GM18951 (cell line): ENCODE measurements around the gene TBCEL.

Experiments used
- POLR2A ChIP-seq: IDR thresholded peaks from 4 replicates; pipeline ENCODE4 v1.6.1; 2011; ENCODE audit warnings: mild to moderate bottlenecking; ENCODE audit not compliant: insufficient read length, insufficient read depth; ENCODE audit errors: extremely low read depth
- in situ Hi-C: fragments of 300-500 bp; cut with MboI; formaldehyde crosslinking; loops from one replicate; pipeline ENCODE4 v1.12.0; 2022; ENCODE audit warnings: low sequenced_read_pairs, mixed read lengths, inconsistent platforms; ENCODE audit not compliant: unreplicated experiment

Gene TBCEL

DNA sequence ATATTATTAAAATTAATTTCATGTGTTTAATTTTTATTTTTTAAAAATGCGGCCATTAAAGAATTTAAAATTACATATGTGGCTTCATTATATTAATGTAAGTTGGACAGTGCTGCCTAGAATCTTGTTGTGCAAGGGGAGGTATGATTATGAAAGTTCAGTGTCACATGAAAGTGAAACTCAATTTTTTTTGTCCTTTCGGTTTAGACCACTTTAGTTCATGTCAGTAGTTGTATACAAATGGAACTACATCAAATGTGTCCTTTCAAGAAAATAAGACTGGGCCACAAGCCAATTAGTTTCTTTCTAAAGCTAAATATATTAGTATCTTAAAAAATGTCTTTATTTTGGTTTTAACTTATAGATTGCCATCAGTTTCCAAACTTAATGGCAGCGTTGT is 35.7 kb downstream of the TBCEL start:
- in situ Hi-C loops, result no loop called here
- no peak for TF ChIP-seq POLR2A

DNA sequence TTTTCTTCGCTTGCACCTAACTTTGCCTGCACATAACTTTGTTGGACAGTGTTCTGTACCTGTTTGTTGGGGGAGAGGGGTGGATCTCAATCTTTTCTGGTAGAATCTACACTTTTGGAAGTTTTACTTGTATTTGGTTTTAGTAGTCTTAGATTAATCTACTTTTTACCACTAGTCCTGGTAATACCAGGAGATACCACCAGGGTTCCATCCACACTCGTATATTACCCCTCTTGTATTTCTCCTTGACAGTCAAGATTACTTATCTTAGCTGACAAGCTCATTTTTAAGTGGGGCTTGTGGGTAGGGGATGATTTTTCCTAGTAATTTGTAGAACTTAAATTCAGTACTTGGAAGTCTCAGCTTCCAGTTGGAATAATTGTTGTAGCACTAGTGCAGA is 39.8 kb downstream of the TBCEL start:
- TF ChIP-seq POLR2A, result no peak
- in situ Hi-C loops, result no loop called here

DNA sequence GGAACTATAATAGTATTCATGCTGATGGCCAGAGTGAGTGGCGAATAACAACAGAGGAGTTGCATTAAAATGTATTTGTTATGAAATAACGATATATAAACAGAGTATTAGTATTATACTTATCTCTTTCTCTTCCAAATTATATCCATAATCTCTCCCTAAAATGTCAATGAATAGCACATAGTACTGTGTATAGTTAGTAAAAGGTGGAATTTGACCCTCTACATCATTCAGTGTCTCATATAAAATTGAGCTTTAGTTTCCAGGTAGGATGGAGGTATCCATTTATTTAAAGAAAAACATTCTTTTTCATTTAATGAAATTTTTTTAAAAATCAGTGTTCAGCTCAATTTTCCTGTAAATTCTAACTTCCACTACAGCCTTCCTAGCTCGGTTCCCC is 42.7 kb downstream of the TBCEL start:
- in situ Hi-C loops, result no loop called here
- no peak for TF ChIP-seq POLR2A

DNA sequence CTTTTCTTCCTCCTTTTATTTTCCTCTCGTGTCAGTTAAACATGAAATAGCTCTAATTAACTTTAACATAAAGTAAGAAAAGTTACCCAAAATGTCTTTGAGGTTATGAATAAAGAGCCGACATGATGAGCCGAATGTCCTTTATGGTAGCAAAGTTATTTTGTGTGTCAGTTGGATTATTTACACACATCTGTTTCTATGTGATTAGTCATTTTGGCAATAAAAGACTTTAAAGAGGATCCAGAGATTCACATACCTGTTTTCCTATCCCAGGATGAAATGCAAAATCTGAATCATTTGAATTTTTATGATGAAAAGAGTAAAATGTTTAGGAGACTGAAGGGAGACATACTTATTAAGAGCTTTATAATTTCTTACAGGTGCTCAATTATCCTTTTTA is 43.1 kb downstream of the TBCEL start:
- in situ Hi-C loops, result no loop called here
- TF ChIP-seq POLR2A, result no peak

DNA sequence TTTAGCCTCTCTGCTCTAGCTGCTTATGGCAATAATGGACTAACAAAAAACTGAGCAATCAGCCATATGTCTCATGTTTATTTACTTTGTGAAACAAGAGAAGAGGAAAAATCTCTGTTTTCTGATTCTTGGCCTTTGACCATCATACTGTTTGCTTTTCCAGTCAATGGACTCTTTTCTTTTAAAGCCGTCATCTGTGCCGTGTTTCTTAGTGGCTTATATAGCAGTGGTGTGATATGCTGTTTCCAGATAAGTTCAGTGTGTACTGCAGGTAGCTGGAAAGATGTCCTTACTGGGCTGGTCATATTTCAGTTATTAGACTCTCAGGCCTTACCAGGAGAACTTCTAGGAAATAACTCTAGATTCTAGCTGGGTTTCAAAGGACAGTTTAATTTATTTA is 43.6 kb downstream of the TBCEL start:
- TF ChIP-seq POLR2A, result no peak
- in situ Hi-C loops, result no loop called here

DNA sequence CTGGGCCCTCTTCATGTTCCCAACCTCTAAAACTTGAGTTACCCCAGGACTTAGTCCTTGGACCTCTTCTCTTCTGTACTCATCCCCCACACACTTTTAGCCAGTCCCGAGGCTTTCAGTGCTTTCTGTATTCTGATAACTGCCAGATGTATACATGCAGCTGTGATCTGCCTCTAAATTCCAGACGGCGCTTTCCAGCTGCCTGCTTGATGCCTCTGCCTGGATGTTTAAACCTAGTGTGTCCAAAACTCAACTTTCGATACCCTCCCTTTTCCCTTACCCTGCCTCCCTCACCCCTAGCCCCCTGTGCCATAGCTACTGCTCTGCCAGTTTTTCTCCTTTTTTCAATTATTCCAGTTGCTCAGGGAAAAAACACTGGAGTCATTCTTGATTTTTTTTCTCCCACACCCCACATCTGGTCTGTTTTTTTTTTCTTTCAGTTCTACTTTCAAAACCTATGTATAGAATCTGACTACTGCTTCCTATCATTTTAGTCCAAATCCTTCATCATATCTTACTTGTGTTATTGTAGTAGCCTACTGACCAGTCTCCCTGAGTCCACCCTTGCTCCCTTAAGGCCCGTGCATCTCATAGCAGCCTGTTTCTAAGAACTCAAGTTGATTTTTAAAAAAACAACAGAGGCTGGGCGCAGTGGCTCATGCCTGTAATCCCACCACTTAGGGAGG is 44.2 kb downstream of the TBCEL start:
- in situ Hi-C loops, result no loop called here
- TF ChIP-seq POLR2A, result no peak

DNA sequence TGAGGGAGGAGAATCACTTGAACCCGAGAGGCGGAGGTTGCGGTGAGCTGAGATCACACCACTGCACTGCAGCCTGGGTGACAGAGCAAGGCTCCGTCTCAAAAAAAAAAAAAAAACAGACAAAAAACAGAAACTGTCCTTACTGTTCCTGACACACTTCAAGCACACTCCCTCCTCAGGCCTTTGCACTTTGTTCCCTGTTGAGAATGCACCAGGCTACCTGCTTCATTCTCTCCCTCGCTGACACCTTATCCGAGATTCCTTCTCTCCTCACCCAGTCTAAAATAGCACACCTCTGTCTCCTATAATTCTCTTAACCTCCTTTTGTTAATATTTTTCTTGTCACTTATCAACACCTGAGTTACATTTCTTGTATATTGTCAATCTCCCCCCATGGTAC is 44.9 kb downstream of the TBCEL start:
- TF ChIP-seq POLR2A, result no peak
- in situ Hi-C loops, result no loop called here

DNA sequence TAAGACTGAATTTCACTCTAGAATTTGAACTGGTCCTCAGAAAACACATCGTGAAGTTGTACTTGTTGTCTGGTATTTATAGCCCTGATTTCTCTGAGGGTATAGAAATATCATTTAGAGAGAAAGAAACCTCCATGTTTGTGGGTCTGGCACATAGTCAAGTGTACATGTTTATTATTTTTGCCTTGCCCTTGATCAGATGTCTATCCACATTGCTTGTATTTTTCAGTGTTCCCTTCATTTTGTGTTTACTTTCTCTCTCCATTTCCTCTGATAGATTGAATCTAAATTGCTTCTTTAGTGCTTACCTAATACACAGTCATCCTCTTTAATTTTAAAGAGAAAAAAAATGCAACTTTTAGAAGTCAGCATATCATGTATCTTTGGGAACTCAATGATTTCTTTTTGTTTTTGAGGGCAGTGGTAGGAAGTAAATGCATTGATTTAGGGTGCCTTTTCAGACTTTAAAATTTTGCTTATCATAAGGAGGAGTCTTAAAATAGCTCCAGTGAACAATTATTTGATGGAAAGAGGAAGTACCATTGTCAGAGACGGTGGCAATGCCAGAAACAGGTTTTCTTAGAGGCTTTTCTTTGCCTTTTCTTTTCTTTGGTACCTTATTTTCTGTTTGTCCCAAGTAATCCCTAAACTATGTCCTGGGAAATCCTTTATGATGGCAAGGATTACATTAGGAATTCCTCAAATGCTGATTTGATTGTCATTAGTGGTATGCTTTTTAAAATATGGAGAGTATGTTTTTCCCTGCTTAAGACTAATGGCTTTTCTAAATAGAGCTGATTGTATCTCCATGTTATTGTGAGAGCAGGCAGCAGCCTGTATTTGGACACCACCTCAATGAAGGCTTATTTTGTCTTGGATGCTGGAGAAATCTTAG is 47.3 kb downstream of the TBCEL start:
- TF ChIP-seq POLR2A, result no peak
- in situ Hi-C loops, result no loop called here

DNA sequence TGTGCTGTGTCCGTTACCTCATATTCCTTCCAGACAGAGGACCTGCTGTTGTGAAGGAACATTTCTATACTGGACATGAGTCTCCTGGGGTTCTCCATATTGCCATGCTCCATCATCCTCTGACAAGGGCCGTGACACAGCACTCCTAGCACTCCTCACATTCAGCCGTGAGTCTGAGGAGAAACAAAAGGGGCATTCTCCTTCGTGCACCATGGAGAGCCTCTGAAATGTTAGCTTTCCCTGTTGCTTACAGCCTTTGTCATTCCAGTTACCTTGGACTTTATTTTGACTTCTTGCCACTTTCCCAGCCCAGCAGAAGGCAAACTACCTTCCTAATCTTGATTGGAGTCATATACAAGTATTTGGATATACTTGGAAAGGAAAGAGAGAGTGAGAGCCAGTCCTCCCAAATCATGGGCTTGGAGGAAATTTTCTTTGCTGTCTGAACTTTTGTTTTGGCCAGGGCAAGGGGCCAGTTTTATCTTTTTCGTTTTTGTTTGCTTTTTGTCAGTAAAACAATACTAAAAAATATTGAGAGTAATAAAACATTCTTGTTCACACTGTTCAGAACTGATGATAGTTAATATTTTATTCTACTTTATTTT is 48.0 kb downstream of the TBCEL start:
- in situ Hi-C loops, result no loop called here
- TF ChIP-seq POLR2A, result no peak

DNA sequence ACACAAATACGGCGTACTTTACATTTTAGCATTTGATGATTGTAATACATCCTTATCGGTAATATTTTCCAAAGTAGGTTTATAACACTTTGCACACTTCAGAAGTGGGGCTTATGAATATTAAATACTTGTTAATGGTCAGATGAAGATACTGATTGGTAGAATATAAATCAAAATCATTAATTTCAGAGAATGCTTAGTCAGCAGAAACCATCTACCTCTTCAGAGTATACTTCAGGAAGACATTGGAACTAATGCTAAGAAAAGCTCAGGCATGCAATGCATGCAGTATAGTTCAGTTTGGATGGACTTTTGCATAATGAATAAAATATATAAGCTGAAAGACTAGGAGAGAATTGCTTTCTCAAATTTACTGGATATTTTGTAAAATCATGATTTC is 57.4 kb downstream of the TBCEL start:
- in situ Hi-C loops, result no loop called here
- TF ChIP-seq POLR2A, result no peak

DNA sequence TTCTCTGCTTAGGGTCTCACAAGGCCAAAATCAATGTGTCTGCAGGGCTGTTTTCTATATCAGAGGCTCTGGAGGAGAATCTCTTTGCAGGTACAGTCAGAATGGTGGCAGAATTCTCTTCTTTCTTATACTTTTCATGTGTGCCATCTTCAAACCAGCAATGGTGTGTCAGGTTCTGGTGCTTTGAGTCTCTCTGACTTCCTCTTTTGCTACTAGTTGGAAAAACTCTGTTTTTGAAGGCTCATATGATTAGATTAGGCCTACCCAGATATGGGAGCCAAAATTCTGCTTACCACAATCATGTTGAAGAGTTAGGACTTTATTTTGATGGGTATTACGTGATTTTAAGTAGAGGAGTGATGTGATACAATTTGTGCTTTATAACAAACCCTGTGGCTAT is 58.3 kb downstream of the TBCEL start:
- TF ChIP-seq POLR2A, result no peak
- in situ Hi-C loops, result no loop called here

DNA sequence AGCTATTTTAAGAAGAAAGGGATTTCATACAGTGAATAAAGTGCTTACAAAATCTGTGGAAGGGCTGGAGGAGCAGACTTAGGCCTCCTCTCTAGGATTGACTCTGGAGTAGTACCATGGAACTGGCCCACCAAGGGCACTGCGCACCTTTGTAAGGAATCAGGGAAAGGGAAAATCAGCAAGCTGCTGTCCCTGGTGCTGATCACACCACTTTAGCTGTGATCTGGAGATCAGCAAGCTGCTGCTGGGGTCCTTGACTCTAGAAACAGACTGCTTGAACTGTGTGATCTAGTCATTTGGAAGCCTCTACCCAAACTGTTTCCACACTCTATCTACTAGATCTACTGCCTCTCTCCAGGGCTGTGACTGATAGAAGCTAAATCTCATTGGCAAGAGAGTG is 58.8 kb downstream of the TBCEL start:
- in situ Hi-C loops, result no loop called here
- TF ChIP-seq POLR2A, result no peak

DNA sequence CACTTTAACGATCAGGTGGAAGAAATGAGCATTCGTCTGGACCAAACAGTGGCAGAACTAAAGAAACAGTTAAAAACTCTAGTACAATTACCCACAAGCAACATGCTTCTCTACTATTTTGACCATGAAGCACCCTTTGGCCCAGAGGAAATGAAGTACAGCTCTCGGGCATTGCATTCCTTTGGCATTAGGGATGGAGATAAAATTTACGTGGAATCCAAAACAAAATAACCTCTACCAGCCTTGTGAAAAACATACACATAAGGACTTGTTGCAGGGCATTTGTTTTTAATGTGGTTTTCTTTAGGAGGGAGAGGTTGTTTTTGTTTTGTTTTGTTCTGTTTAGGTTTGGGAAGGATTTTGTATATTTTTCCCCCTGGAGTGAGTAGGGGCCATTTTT is 63.0 kb downstream of the TBCEL start:
- TF ChIP-seq POLR2A, result no peak
- in situ Hi-C loops, result no loop called here

DNA sequence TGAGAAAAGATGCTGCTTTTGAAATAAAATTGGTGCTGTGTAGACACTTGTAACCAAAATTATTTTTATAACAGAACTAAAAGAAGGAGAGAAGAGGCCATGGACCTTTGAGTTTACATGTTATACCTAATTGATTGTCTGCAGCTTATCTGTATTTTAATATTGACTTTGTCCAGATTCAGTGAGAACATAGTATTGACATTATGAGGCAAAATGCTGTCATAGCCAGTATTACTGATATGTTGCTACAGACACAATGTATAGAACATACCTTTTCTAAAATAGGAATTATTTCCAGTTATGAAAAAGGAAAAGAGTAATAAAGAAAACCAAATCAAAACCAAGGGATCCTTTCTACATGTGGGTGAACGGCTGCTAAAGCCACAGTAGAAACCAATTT is 65.7 kb downstream of the TBCEL start:
- in situ Hi-C loops, result no loop called here
- no peak for TF ChIP-seq POLR2A

DNA sequence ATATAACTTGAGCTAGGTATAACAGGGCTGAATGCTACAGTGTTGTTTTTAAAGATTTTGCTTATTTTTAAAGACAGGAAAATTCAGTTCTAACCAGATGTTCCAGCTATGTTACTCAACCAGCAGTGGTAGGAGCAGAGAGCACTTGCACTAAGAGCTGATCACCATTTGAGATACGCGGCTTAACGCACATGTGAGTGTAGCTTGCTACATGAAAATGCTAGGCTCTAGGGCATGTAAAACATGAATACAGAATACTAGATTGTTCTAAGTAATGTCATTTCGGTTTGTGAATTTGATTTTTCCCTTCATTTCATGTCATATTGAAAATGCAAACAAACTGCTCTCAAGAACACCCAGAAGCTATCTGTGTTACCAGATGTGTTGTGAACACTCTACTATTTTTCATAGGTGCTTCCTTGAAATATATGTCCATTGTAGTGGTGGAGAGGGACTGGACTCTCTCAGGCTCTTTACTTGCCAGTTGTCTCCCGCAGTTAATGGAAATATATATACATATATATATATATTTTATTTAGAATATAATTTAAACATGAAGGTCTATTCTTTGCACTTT is 66.3 kb downstream of the TBCEL start:
- in situ Hi-C loops, result no loop called here
- no peak for TF ChIP-seq POLR2A
